ENCODE results near the gene PDZD2.

PDZD2 gene

GRCh38 chr5:31798168-31798567, 159.2 kb downstream of the PDZD2 start:
- TF ChIP-seq EZH2phosphoT487 (IDR thresholded peaks at IDR 0.05; ENCODE audit: borderline replicate concordance), result no peak
- TF ChIP-seq CTCF (conservative IDR thresholded peaks at IDR 0.05; ENCODE audit: low read length), result no peak
- Histone ChIP-seq H3K79me2 (ENCODE audit: insufficient read depth, low read length) (no peaks in the 10 kb centered on the region), H3K4me3 (ENCODE audit: low read length, poor library complexity, severe bottlenecking) (no peak overlapping the region)

GRCh38 chr5:31800351-31800750, 161.4 kb downstream of the PDZD2 start:
- no peaks in the 10 kb centered on the region for H3K9me2 ChIP-seq (replicated peaks; ENCODE audit: low read depth, low read length)
- no peaks in the 10 kb centered on the region for H3K36me3 ChIP-seq (ENCODE audit: insufficient read depth, low read length)
- H3K4me2 ChIP-seq (ENCODE audit: low read depth, low read length, poor library complexity, severe bottlenecking), result no peak overlapping the region
- no peak overlapping the region for H2AFZ ChIP-seq (ENCODE audit: low read length)
- H4K20me1 ChIP-seq (ENCODE audit: insufficient read depth, low read length, poor library complexity, severe bottlenecking), result no peaks in the 10 kb centered on the region
- H3K9me3 ChIP-seq (ENCODE audit: insufficient read depth, low read depth, low read length), result no peaks in the 10 kb centered on the region
- H3K27me3 ChIP-seq (ENCODE audit: insufficient read depth, low read length, poor library complexity, severe bottlenecking), result no peaks in the 10 kb centered on the region
- no peak overlapping the region for H3K9ac ChIP-seq (ENCODE audit: low read depth, low read length, poor library complexity, severe bottlenecking)
- no peaks in the 10 kb centered on the region for H3F3A ChIP-seq (ENCODE audit: low read depth)
- H3K4me3 ChIP-seq (ENCODE audit: low read length, poor library complexity, severe bottlenecking), result no peak overlapping the region
- TF ChIP-seq EZH2phosphoT487 (IDR thresholded peaks at IDR 0.05; ENCODE audit: borderline replicate concordance), result no peak
- no peak for TF ChIP-seq CTCF (conservative IDR thresholded peaks at IDR 0.05; ENCODE audit: low read length)
- no peaks in the 10 kb centered on the region for H3K79me2 ChIP-seq (ENCODE audit: insufficient read depth, low read length)
- no peaks in the 10 kb centered on the region for H3K4me1 ChIP-seq (ENCODE audit: insufficient read depth, low read length, poor library complexity, severe bottlenecking)

More at GRCh38 chr5:31798168-31798567, 159.2 kb downstream of the PDZD2 start:
- Histone ChIP-seq H3F3A (ENCODE audit: low read depth) (no peaks in the 10 kb centered on the region), H3K4me1 (ENCODE audit: insufficient read depth, low read length, poor library complexity, severe bottlenecking) (no peaks in the 10 kb centered on the region), H3K4me2 (ENCODE audit: low read depth, low read length, poor library complexity, severe bottlenecking) (no peak overlapping the region), H4K20me1 (ENCODE audit: insufficient read depth, low read length, poor library complexity, severe bottlenecking) (no peaks in the 10 kb centered on the region), H3K9ac (ENCODE audit: low read depth, low read length, poor library complexity, severe bottlenecking) (no peak overlapping the region), H3K27me3 (ENCODE audit: insufficient read depth, low read length, poor library complexity, severe bottlenecking) (no peaks in the 10 kb centered on the region), H3K36me3 (ENCODE audit: insufficient read depth, low read length) (no peaks in the 10 kb centered on the region), H3K9me3 (ENCODE audit: insufficient read depth, low read depth, low read length) (no peaks in the 10 kb centered on the region), H3K9me2 (replicated peaks; ENCODE audit: low read depth, low read length) (no peaks in the 10 kb centered on the region), H2AFZ (ENCODE audit: low read length) (no peak overlapping the region)

GRCh38 chr5:31805785-31806400, 167.0 kb downstream of the PDZD2 start:
- H3K4me1 ChIP-seq (ENCODE audit: insufficient read depth, low read length, poor library complexity, severe bottlenecking), result no peaks in the 10 kb centered on the region
- no peaks in the 10 kb centered on the region for H4K20me1 ChIP-seq (ENCODE audit: insufficient read depth, low read length, poor library complexity, severe bottlenecking)
- TF ChIP-seq CTCF (conservative IDR thresholded peaks at IDR 0.05; ENCODE audit: low read length), result no peak
- no peak for TF ChIP-seq EZH2phosphoT487 (IDR thresholded peaks at IDR 0.05; ENCODE audit: borderline replicate concordance)
- no peaks in the 10 kb centered on the region for H3K9me3 ChIP-seq (ENCODE audit: insufficient read depth, low read depth, low read length)
- H3K9me2 ChIP-seq (replicated peaks; ENCODE audit: low read depth, low read length), result no peaks in the 10 kb centered on the region
- no peak overlapping the region for H3K4me3 ChIP-seq (ENCODE audit: low read length, poor library complexity, severe bottlenecking)
- H3K79me2 ChIP-seq (ENCODE audit: insufficient read depth, low read length), result no peaks in the 10 kb centered on the region
- H3K27me3 ChIP-seq (ENCODE audit: insufficient read depth, low read length, poor library complexity, severe bottlenecking), result no peaks in the 10 kb centered on the region
- no peaks in the 10 kb centered on the region for H3K36me3 ChIP-seq (ENCODE audit: insufficient read depth, low read length)
- no peaks in the 10 kb centered on the region for H3F3A ChIP-seq (ENCODE audit: low read depth)
- H2AFZ ChIP-seq (ENCODE audit: low read length), result no peak overlapping the region
- no peak overlapping the region for H3K9ac ChIP-seq (ENCODE audit: low read depth, low read length, poor library complexity, severe bottlenecking)
- H3K4me2 ChIP-seq (ENCODE audit: low read depth, low read length, poor library complexity, severe bottlenecking), result no peak overlapping the region

All from Loucy (cell line).